Measurements from ENCODE around the gene RPL38.
A peak's percentile ranks its signal among the peaks of the same experiment; 100 is the strongest.

Gene RPL38

GRCh38 chr17:74196541-74197317 lies 6.7 kb upstream of the RPL38 start:
- Mint-ChIP-seq H3K4me1 (peaks cover 21% of the 10 kb centered on the region), H3K9me3 (no peaks in the 10 kb centered on the region), H3K27me3 (peaks cover 66% of the 10 kb centered on the region), H3K4me3 (no peak overlapping the region), H3K27ac (no peak overlapping the region)
- ATAC-seq (no peak), DNase-seq (no peak)

GRCh38 chr17:74197801-74198200 lies 5.7 kb upstream of the RPL38 start:
- Mint-ChIP-seq H3K4me1 (peaks cover 28% of the 10 kb centered on the region), H3K9me3 (no peaks in the 10 kb centered on the region), H3K4me3 (no peak overlapping the region), H3K27ac (no peak overlapping the region), H3K27me3 (peaks cover 73% of the 10 kb centered on the region)
- DNase-seq (no peak), ATAC-seq (no peak)

DNA sequence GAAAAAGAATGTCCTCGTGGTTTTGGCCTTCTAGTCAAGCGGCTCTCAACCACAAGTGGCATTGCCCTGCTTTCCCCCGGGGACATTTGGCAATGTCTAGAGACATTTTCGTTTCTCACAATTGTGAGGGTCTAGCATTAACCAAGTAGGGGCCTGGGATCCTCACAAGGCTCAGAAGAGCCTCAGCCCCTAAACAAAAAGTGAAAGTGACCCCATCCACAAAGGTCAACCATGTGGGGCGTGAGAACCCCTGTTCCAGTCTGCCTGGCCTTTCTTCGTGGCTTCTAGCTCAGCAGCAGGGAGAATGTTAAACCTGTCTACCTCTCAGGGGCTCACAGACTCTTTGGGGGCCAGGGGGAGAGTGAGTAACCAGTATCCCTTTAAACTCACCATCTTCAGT lies 4.8 kb upstream of the RPL38 start:
- no peak for DNase-seq
- H3K27ac Mint-ChIP-seq = no peak overlapping the region
- peak overlapping the region; percentile 5 to 26 for H3K4me3 Mint-ChIP-seq
- H3K27me3 Mint-ChIP-seq = peaks cover 66% of the 10 kb centered on the region
- no peaks in the 10 kb centered on the region for H3K9me3 Mint-ChIP-seq
- no peak for ATAC-seq
- H3K4me1 Mint-ChIP-seq = peaks cover 36% of the 10 kb centered on the region

DNA sequence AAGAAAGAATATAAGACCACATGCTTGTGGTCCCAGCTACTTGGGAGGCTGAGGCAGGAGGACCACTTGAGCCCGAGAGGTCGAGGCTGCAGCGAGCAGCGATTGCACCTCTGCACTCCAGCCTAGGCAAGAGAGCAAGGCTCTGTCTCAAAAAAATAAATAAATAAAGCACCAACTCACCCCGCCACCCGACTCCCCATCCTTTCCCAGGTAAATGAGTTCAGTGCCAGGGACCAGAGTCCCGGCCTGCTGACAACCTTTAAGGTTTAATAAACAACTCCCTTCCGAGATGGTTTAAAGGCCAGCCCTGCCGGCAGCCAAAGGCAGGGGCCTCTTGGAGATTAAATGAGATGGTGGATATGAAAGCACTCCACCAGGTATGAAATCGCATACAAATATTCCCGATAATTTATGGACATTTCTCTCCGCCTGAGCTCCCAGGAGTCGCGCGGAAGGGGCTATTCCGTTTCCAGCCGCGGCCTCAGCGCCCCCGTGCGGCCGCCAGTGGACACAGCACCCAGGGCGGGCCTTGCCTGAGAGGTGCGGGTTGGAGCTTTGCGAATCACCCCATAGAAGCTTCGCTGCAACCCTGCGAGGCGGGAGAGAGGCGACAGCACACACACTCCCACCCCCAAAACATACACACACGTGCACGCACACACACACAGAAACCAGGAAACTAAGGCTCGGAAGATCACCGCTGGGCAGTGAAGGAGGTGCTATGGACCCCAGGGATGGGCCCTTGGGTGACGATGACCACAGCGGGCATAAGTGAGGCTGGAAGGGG lies 4.0 kb upstream of the RPL38 start:
- peak overlapping the region in 1 of 2 donors; percentile 2 for H3K27ac Mint-ChIP-seq
- H3K27me3 Mint-ChIP-seq = peaks cover 66% of the 10 kb centered on the region
- no peaks in the 10 kb centered on the region for H3K9me3 Mint-ChIP-seq
- peak overlapping the region in 1 of 2 donors; percentile 20 for H3K4me3 Mint-ChIP-seq
- peak; percentile 59 for ATAC-seq
- peaks cover 36% of the 10 kb centered on the region for H3K4me1 Mint-ChIP-seq
- peak; percentile 70 to 72 for DNase-seq

DNA sequence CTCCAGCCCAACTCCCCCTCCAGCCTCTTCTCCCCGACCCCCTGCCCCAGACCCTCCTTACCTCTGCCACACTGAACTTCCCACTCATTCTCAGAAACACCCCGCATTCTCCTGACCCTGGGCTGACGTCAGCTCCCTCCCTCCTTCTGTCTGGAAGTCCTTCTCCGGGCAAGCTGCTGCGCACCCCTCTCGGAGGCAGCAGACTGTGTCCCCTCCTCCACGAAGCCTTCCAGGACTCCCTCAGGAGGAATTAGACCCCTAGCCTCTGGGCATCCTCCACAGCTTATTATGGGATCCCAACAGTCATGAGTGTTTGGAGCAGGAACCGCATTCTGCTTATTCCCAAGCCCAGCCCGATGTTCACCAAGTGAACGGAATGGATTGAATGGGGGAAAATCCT lies 3.4 kb upstream of the RPL38 start:
- no peak overlapping the region for H3K4me3 Mint-ChIP-seq
- no peak for DNase-seq
- H3K4me1 Mint-ChIP-seq = peaks cover 41% of the 10 kb centered on the region
- H3K27ac Mint-ChIP-seq = no peak overlapping the region
- no peak for ATAC-seq
- peaks cover 59% of the 10 kb centered on the region for H3K27me3 Mint-ChIP-seq
- H3K9me3 Mint-ChIP-seq = no peaks in the 10 kb centered on the region

DNA sequence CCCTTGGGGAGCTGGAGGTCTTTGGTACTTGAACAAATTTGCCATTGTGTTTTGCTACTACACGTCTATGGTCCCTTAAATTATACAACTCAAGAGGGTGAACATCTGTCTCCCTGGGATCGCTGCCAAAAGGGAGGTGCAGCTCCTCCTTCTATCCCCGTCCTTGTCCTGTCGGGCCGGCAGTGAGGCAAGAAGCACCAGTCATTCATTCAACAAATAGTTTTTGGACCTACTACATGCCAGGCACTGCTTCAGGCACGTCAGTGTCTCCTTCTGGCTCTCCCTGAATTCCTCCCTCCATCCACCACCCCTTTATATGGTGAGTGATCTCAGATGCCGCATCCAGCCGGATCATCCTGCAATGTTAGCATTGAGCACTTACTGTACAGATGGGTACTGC lies 2.2 kb upstream of the RPL38 start:
- Mint-ChIP-seq H3K27ac (no peak overlapping the region), H3K4me1 (peaks cover 52% of the 10 kb centered on the region), H3K4me3 (no peak overlapping the region), H3K27me3 (peaks cover 48% of the 10 kb centered on the region), H3K9me3 (no peaks in the 10 kb centered on the region)
- no peak for ATAC-seq
- DNase-seq = no peak

DNA sequence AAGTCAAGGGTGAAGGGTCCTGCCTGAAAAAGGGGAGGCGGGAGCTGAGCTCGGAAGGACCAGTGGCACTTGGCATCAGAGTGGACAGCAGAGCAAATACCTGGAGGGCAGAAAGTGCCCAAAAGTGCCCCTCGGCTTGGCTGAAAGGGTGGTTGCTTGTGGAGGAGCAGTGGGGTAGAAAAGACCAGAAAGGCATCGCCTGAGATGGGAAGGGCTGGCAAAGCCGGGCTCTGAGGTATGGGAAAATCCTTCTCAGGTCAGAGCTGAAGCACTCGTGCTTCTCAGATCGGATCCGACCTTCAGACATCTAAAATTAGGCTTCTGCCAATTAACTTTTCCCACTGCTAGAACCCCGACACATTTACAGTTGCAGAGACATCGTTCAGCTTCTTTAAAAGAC lies 1.5 kb upstream of the RPL38 start:
- Mint-ChIP-seq H3K27me3 (peaks cover 44% of the 10 kb centered on the region), H3K27ac (no peak overlapping the region), H3K4me3 (peak overlapping the region in 1 of 2 donors; percentile 4), H3K4me1 (peaks cover 59% of the 10 kb centered on the region), H3K9me3 (no peaks in the 10 kb centered on the region)
- no peak for DNase-seq
- ATAC-seq = no peak

- peak overlapping the region; percentile 97 to 98 for H3K4me3 Mint-ChIP-seq
- peak overlapping the region in 1 of 2 donors; percentile 99 for H3K27ac Mint-ChIP-seq
- peaks cover 68% of the 10 kb centered on the region for H3K4me1 Mint-ChIP-seq
- H3K9me3 Mint-ChIP-seq = no peaks in the 10 kb centered on the region
- peaks cover 44% of the 10 kb centered on the region for H3K27me3 Mint-ChIP-seq
- ATAC-seq (peak; percentile 44), DNase-seq (no peak)
Measured at GRCh38 chr17:74202938-74203337, 540 bp upstream of the RPL38 start.

- H3K4me1 Mint-ChIP-seq = peaks cover 70% of the 10 kb centered on the region
- peaks cover 35% of the 10 kb centered on the region for H3K27me3 Mint-ChIP-seq
- ATAC-seq = no peak
- peak overlapping the region; percentile 97 to 98 for H3K4me3 Mint-ChIP-seq
- H3K27ac Mint-ChIP-seq = peak overlapping the region; percentile 99 to 100
- DNase-seq = no peak
- no peaks in the 10 kb centered on the region for H3K9me3 Mint-ChIP-seq
Measured at GRCh38 chr17:74204474-74204873, 996 bp downstream of the RPL38 start.

- DNase-seq (no peak), ATAC-seq (no peak)
- H3K27me3 Mint-ChIP-seq = peaks cover 27% of the 10 kb centered on the region
- H3K27ac Mint-ChIP-seq = peak overlapping the region; percentile 91 to 100
- H3K4me3 Mint-ChIP-seq = peak overlapping the region; percentile 67 to 97
- H3K4me1 Mint-ChIP-seq = peaks cover 70% of the 10 kb centered on the region
- no peaks in the 10 kb centered on the region for H3K9me3 Mint-ChIP-seq
Measured at GRCh38 chr17:74205274-74205673, 1.8 kb downstream of the RPL38 start.

- DNase-seq = no peak
- H3K4me3 Mint-ChIP-seq = peak overlapping the region; percentile 38 to 97
- H3K4me1 Mint-ChIP-seq = peaks cover 80% of the 10 kb centered on the region
- no peak for ATAC-seq
- peak overlapping the region in 1 of 2 donors; percentile 45 for H3K27ac Mint-ChIP-seq
- peaks cover 16% of the 10 kb centered on the region for H3K27me3 Mint-ChIP-seq
- H3K9me3 Mint-ChIP-seq = no peaks in the 10 kb centered on the region
Measured at GRCh38 chr17:74206332-74206818, 2.9 kb downstream of the RPL38 start.

- H3K27me3 Mint-ChIP-seq = peaks cover 8% of the 10 kb centered on the region
- H3K4me1 Mint-ChIP-seq = peaks cover 97% of the 10 kb centered on the region
- H3K27ac Mint-ChIP-seq = peak overlapping the region in 1 of 2 donors; percentile 79
- no peaks in the 10 kb centered on the region for H3K9me3 Mint-ChIP-seq
- peak; percentile 64 for ATAC-seq
- DNase-seq = peak; percentile 77 to 81
- H3K4me3 Mint-ChIP-seq = peak overlapping the region in 1 of 2 donors; percentile 3
Measured at GRCh38 chr17:74210191-74211140, 7.0 kb downstream of the RPL38 start.

GRCh38 chr17:74211141-74211911 lies 7.8 kb downstream of the RPL38 start:
- DNase-seq (no peak), ATAC-seq (no peak)
- peaks cover 8% of the 10 kb centered on the region for H3K27me3 Mint-ChIP-seq
- H3K4me1 Mint-ChIP-seq = peaks cover 97% of the 10 kb centered on the region
- no peaks in the 10 kb centered on the region for H3K9me3 Mint-ChIP-seq
- H3K4me3 Mint-ChIP-seq = peak overlapping the region in 1 of 2 donors; percentile 82
- H3K27ac Mint-ChIP-seq = no peak overlapping the region

DNA sequence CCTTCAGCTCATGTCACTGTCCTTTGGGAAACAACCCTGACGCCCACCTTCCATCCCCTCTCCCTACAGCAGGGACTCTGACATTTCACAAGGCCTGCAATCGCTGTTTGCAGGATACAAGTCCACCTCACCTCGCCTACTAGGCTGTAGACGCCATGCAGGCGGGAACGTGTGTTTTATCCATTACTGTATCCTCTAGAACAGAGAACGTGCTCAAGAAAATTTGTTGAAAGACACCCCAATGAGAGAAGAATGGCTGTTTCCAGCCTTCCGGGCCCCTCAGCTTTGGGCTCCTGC lies 8.4 kb downstream of the RPL38 start:
- ATAC-seq (no peak), DNase-seq (peak in 1 of 2 donors; percentile 23)
- Mint-ChIP-seq H3K4me3 (peak overlapping the region; percentile 82 to 91), H3K27ac (no peak overlapping the region), H3K4me1 (peaks cover 97% of the 10 kb centered on the region), H3K9me3 (no peaks in the 10 kb centered on the region), H3K27me3 (peaks cover 8% of the 10 kb centered on the region)

Measured in stimulated activated naive CD8-positive, alpha-beta T cell treated with anti-CD3 and anti-CD28 coated beads, Interleukin-15, amount 100 ng/mL, for 72 hours (primary cell).